HFFc6 (cell line): ENCODE data around the gene RBM27. TPM values are rescaled to one million over a fixed set of nuclear protein-coding genes. Genes with fewer than 3 reads are reported as not detected.

Experiments
- DNase-seq: peaks from one replicate; pipeline ENCODE4 v3.0.0-alpha.2; 2018
- H3K27ac Mint-ChIP-seq: 2 replicates; pipeline ENCODE4 v1.8.0; 2020; ENCODE audit warnings: mild to moderate bottlenecking, mixed read lengths
- H3K27me3 Mint-ChIP-seq: 2 replicates; pipeline ENCODE4 v1.8.0; 2021; ENCODE audit warnings: mild to moderate bottlenecking, moderate library complexity, mixed read lengths; ENCODE audit not compliant: insufficient read depth
- H3K36me3 Mint-ChIP-seq: 2 replicates; pipeline ENCODE4 v1.8.0; 2021; ENCODE audit warnings: low read depth, mixed read lengths
- H3K4me1 Mint-ChIP-seq: 2 replicates; pipeline ENCODE4 v1.8.0; 2020; ENCODE audit warnings: low read depth, mixed read lengths
- H3K4me3 Mint-ChIP-seq: 2 replicates; pipeline ENCODE4 v1.8.0; 2020; ENCODE audit warnings: mild to moderate bottlenecking, moderate library complexity, mixed read lengths
- H3K9me3 Mint-ChIP-seq: 2 replicates; pipeline ENCODE4 v1.8.0; 2020; ENCODE audit warnings: mild to moderate bottlenecking, mixed read lengths
- CTCF ChIP-seq: fragments of 200-600 bp; sonication (generic); IDR thresholded peaks from 2 replicates; pipeline ENCODE4 v1.5.0; 2021; ENCODE audit warnings: antibody characterized with exemption, mild to moderate bottlenecking
- total RNA-seq, 6 experiments: library from RNA; stranded (reverse); fragmentation: NEBNext Ultra II Directional; extraction: Animal tissue kit (Norgen Biotek cat#: 25700); gene quantifications; 2 replicates in 1 of 6; 3 replicates in 5 of 6; pipeline ENCODE4 v1.2.3, GENCODE V29; 2021

The RBM27 gene
- total RNA-seq, 6 experiments from 2014 or later, result 14.4 to 19.2 (median 16.9) TPM

- H3K27me3 Mint-ChIP-seq, result no peaks in the 10 kb centered on the region
- H3K27ac Mint-ChIP-seq, result no peak overlapping the region
- no peak for DNase-seq
- H3K36me3 Mint-ChIP-seq, result peaks cover 22% of the 10 kb centered on the region
- TF ChIP-seq CTCF, result no peak
- peaks cover 6% of the 10 kb centered on the region for H3K4me1 Mint-ChIP-seq
- H3K9me3 Mint-ChIP-seq, result no peaks in the 10 kb centered on the region
- H3K4me3 Mint-ChIP-seq, result no peak overlapping the region
Measured at GRCh38 chr5:146243247-146243646, 39.8 kb downstream of the RBM27 start.

GRCh38 chr5:146248561-146248960, 45.2 kb downstream of the RBM27 start:
- H3K36me3 Mint-ChIP-seq, result peaks cover 19% of the 10 kb centered on the region
- no peak overlapping the region for H3K27ac Mint-ChIP-seq
- H3K27me3 Mint-ChIP-seq, result no peaks in the 10 kb centered on the region
- no peak for TF ChIP-seq CTCF
- no peak for DNase-seq
- H3K4me1 Mint-ChIP-seq, result no peaks in the 10 kb centered on the region
- no peaks in the 10 kb centered on the region for H3K9me3 Mint-ChIP-seq
- no peak overlapping the region for H3K4me3 Mint-ChIP-seq

- Mint-ChIP-seq H3K4me3 (no peak overlapping the region), H3K9me3 (no peaks in the 10 kb centered on the region), H3K27me3 (no peaks in the 10 kb centered on the region), H3K27ac (no peak overlapping the region), H3K4me1 (no peaks in the 10 kb centered on the region), H3K36me3 (peaks cover 18% of the 10 kb centered on the region)
- no peak for TF ChIP-seq CTCF
- DNase-seq, result no peak
Measured at GRCh38 chr5:146249801-146250200, 46.4 kb downstream of the RBM27 start.

Other genes starting within 250 kb of the RBM27 start
- gene PLAC8L1, start 98.0 kb upstream of the RBM27 start, total RNA-seq, result under 1 TPM in 3 of 6 experiments, not detected in 3; 0.38 to 0.61 (median 0.46) TPM
- gene LARS1, start 21.0 kb upstream of the RBM27 start, total RNA-seq, result 10 to 100 TPM; 78.2 to 93.3 (median 88.5) TPM
- under 1 TPM in 1 of 6 experiments, not detected in 5; 0.07 TPM for gene POU4F3, start 135.2 kb downstream of the RBM27 start, total RNA-seq
- gene TCERG1, start 243.7 kb downstream of the RBM27 start, total RNA-seq, result 10 to 100 TPM; 37.4 to 57.4 (median 49.6) TPM